ENCODE measurements around the gene PTPN9. TPM values are rescaled to one million over a fixed set of nuclear protein-coding genes. Genes with fewer than 3 reads are reported as not detected.

The PTPN9 gene
- total and polyA plus RNA-seq, 2 of the 13 experiments (the other 11 are each of a cell fraction or from before 2014, with no cell fraction given): 16.6 to 19.9 TPM

GRCh38 chr15:75416584-75416983 is 162.5 kb downstream of the PTPN9 start:
- H2AFZ ChIP-seq (ENCODE audit: low read length): no peak overlapping the region
- TF ChIP-seq TRIM24 (CRISPR knock-in tag; IDR thresholded peaks at IDR 0.05) (no peak), ZNF800 (CRISPR knock-in tag; IDR thresholded peaks at IDR 0.05) (no peak), THRA (CRISPR knock-in tag; IDR thresholded peaks at IDR 0.05; ENCODE audit: borderline replicate concordance) (no peak), ZNF44 (CRISPR knock-in tag; IDR thresholded peaks at IDR 0.05) (no peak), AHDC1 (CRISPR knock-in tag; IDR thresholded peaks at IDR 0.05; ENCODE audit: borderline replicate concordance) (no peak), ZBTB42 (CRISPR knock-in tag; IDR thresholded peaks at IDR 0.05) (no peak), GLI4 (CRISPR knock-in tag; IDR thresholded peaks at IDR 0.05; ENCODE audit: borderline replicate concordance) (no peak), MIER2 (CRISPR knock-in tag; IDR thresholded peaks at IDR 0.05) (no peak), BORCS8-MEF2B (CRISPR knock-in tag; IDR thresholded peaks at IDR 0.05) (no peak), SP5 (CRISPR knock-in tag; IDR thresholded peaks at IDR 0.05; ENCODE audit: borderline replicate concordance, low read depth) (no peak), CENPBD1 (CRISPR knock-in tag; IDR thresholded peaks at IDR 0.05; ENCODE audit: borderline replicate concordance, low read depth) (no peak)
- intact Hi-C loops (cut with micrococcal nuclease; ENCODE audit: unreplicated experiment): no loop called here
- 100% methylated on average over 1 of the region's 1 CpG for WGBS (ENCODE audit: low lambda C conversion rate)
- in situ Hi-C loops (cut with HindIII; ENCODE audit: extremely low pct_ligation_motif_present, low pct_unique_long_range_greater_than_20kb): no loop called here
- no peak overlapping the region for H3K4me2 ChIP-seq (ENCODE audit: low read depth, low read length)
- H3K27me3 ChIP-seq (ENCODE audit: control insufficient read depth in 1 of 2, insufficient read depth in 2 of 2, low read length in 2 of 2): no peaks in the 10 kb centered on the region
- H3K79me2 ChIP-seq (ENCODE audit: insufficient read depth, low read length): no peaks in the 10 kb centered on the region
- no peaks in the 10 kb centered on the region for H3K4me1 ChIP-seq (ENCODE audit: insufficient read depth, low read length)
- POLR2A ChIA-PET: no interaction called here
- no peaks in the 10 kb centered on the region for H3K9me3 ChIP-seq (ENCODE audit: low read length)
- CTCF ChIA-PET (ENCODE audit: low intra/inter-chr PET ratio, low total read pairs): no interaction called here
- H3K4me3 ChIP-seq (replicated peaks in 1 of 3; ENCODE audit: insufficient read depth in 1 of 3, low read depth in 2 of 3, low read length in 3 of 3): no peak overlapping the region
- H3K9ac ChIP-seq (ENCODE audit: insufficient read depth, low read depth, low read length): no peak overlapping the region
- H3K36me3 ChIP-seq (replicated peaks in 1 of 2; ENCODE audit: control insufficient read depth in 1 of 2, insufficient read depth in 2 of 2, low read length in 2 of 2): peaks cover 5 to 60% of the 10 kb centered on the region in 2 experiments
- no peaks in the 10 kb centered on the region; the same call in 1 of the 2 replicates for H4K20me1 ChIP-seq (ENCODE audit: insufficient read depth, low read length)
- no TSS peak for BruUV-seq (replicated peaks)
- DNase-seq (ENCODE audit: low spot score): no peak
- no peak overlapping the region for H3K27ac ChIP-seq (ENCODE audit: extremely low read length, insufficient read depth, low read length)
- no peak for ATAC-seq
- no peak for FAIRE-seq

All from HepG2 (cell line).